Fibroblast of skin of left biceps (primary cell): ENCODE results near the gene REXO1.

ENCODE experiments used
- DNase-seq, 2 experiments: peaks; one replicate each; pipeline ENCODE4 v3.0.0-alpha.2; 2013; ENCODE audit warnings: low read depth in 2 of 2

REXO1 gene

DNA sequence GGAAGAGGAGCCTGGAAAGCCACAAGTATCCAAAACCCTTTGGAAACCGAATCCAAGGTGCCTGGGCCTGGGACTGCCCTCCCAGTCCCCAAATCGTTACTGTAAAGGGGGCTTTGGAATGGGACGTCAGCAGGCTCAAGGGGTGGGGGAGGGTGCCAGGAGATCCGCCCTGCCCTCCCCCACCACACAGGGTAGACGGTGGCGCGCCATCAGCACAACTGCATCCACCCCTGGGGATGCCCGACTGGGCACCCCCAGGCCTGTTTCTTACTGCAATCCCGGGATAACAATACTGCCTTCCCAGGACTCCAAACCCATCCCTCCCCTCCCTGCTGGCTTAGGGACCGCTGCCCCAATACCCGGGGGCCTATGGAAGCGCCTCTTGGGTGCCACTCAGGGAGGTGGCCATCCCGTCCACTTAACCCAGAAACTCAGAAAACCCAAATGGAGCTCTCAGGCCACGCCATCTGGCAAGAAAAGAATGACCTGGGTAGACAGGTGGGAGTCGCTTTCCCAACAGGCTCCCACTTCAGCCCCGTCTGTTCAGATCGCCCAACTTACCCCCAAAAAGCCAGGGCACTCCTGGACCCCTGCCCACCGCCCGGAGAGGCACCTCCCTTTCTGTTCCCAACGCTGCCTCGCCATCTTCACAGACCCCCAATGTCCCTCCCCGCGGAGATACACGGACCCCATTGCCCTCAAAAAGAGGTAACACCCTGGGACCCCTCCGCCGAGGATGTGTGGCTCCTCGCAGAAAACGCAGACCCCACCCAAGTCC is 12.7 kb upstream of the REXO1 start:
- no peak for DNase-seq

DNA sequence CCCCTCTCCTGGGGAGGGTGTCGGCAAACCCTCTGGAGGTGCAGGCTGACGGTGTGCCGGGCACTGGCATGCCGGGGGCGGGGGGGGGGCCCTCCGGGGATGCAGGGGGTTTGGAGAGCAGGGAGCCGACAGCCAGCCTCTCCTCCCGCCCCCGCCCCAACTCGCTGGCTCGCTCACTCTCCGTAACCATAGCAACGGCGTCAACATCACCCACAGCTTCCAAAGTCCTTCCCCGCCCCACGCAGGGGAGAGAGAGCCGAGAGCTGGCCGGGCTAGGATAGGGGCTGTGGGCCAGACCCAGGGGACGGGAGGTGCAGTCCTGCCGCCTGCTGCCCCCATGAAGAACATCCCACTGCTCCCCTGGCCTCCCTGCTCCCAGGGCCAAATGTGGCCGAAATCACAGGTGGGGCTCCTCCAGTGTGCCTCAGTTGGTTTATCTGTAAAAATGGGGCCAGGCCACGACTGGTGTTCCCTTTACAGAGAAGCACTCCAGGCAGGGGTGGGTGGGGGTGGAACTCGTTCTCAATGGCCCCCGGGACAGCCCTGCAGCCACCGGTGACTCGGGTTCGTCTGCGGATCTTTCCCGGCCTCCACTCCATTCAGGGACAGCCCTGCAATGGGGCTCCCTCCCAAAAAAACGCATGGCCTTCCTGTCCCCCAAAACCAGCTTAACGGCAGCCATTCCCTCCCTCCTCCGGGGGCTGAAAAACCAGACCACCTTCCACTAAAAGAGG is 11.9 kb upstream of the REXO1 start:
- peak in 1 of 2 experiments; percentile 31 for DNase-seq

- DNase-seq: no peak
Observed at GRCh38 chr19:1859331-1859781, 11.1 kb upstream of the REXO1 start.

GRCh38 chr19:1858412-1859081 is 10.3 kb upstream of the REXO1 start:
- no peak for DNase-seq

GRCh38 chr19:1857648-1858326 is 9.5 kb upstream of the REXO1 start:
- DNase-seq: no peak

- DNase-seq: no peak
Observed at GRCh38 chr19:1856698-1857603, 8.7 kb upstream of the REXO1 start.

GRCh38 chr19:1856345-1856697 is 8.0 kb upstream of the REXO1 start:
- DNase-seq: no peak

GRCh38 chr19:1855828-1856255 is 7.6 kb upstream of the REXO1 start:
- no peak for DNase-seq

GRCh38 chr19:1855040-1855827 is 7.0 kb upstream of the REXO1 start:
- DNase-seq: peak; percentile 57 to 60

GRCh38 chr19:1854542-1855039 is 6.3 kb upstream of the REXO1 start:
- DNase-seq: no peak

DNA sequence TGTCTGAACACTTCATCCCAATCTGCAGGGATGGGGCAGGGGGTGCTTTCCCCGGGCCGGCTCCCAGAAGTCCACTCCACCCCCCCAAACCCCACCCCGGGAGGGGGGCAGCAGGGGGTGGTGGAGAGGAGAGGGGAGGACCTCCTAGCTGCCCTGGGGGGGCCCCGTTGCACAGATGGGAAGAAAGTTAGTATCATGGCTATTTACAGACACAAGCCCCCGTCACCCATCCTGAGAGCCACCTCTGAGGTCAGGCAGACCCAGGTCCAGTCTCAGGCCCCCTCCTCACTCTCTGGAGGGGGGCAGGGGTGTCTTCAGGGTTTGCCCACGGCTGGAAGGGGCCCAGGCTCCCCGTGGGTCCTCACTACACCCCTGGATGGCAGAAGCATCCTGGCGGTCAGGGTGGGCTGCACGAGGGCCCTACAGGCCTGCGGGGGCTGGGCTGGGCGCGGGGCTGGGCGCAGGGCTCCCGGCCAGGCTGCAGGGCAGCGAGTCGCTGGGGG is 5.8 kb upstream of the REXO1 start:
- no peak for DNase-seq

- DNase-seq: peak in 1 of 2 experiments; percentile 30
Observed at GRCh38 chr19:1853295-1854038, 5.2 kb upstream of the REXO1 start.

DNA sequence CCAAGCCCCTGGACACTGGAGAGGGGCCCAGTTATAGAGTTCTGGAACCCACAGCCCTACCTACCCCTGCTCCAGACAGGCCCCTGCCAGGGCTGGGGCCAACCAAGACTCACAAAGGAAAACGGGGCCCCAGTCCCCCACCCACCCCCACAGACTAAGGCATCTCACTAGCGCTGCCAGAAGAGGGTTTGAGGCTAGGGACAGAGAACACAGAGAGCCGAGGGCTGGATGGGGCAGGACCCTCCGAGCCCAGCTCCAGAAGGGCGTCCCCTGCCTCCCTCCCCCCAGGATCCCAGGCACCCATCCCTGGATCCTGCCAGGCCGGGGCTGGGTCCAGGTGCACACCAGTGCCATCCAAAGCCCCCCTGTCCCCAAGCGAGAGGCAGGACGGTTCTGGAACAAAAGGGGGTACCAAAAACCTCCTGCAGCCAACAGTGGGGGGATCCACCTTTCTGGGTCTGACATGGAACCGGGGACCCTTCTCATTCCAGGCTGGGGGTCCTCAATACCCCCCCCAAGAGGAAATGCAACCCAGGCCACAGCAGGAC is 4.4 kb upstream of the REXO1 start:
- DNase-seq: no peak

DNA sequence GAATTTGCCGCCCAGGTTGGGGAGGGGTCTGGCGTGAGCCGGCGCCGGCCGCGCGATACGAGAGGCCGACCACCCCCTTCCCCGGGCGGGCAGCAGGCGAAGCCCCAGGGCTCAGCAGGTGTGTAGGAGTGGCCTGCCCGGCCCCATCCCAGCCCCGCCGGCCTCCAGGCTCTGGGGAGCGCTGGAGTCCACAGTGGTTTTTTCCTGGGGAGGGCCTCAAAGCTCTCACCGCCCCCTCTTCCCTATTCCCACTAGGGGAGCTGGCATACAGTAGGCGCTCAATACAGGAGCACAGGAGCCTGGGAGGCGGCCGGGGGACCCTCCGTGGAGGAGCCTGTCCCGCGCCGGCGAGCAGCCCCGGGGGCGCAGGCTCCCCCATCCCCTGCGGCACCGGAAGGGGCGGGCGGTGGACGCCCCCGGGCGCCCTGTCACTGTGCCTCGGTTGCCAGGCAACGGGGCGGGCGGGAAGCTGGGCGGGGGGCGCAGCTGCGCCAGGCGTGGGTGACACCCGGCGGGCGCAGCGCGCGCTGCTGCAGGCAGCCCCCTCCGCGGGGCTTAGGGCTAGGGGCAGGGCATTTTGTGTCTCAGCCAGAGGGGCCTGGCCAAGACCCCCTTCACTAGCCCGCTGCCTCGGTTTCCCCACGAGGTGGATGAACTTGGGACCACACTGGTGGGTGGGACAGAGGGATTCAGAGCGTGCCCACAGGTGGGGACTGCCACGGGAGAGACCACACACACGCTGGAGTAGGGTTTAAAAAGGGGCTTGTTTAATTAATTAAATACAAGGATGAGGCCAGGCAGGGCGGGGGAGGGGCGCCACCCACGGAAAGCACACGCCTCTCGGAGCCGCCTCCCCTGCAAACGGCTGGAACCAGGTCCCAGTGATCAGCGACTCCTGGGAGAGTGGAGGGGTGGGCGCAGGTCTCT is 3.6 kb upstream of the REXO1 start:
- no peak for DNase-seq

DNA sequence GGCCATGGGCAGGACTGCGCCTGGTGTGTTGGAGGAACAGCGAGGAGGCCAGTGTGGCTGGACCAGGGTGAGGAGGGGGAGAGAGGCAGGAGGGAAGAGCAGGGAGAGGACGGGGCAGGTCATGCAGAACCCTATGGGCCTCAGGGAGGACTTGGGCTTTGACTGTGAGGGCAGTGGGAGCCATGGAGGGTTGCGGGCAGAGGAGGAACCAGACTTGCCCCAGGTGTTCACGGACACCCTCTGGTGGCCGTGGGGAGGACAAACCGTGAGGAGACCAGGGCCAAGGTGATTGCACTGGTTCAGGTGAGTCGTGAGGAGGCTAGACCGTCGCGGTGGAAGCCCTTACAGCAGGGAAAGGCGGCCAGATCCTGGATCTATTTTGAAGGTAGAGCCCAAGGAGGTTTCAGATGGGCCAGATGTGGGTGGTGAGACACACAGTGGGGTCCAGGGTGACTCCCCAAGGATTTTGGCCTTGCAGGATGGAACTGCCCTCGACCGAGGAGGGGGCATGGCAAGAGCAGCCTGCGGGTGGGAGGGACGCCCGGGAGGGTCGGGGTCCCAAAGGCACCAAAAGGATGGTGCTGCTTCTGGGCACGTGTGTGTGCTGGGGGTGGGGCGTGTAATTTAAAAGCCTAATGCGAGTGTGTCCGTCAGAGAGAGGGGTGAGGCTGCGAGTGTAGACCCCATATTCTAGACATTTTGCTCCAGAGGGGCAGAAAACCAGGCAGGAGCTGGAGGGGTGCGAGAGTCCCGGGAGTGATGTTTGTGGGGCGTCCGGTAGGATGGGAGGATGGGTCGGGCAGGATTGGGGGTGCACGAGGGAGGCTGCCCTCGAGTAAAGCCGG is 2.7 kb upstream of the REXO1 start:
- no peak for DNase-seq

DNA sequence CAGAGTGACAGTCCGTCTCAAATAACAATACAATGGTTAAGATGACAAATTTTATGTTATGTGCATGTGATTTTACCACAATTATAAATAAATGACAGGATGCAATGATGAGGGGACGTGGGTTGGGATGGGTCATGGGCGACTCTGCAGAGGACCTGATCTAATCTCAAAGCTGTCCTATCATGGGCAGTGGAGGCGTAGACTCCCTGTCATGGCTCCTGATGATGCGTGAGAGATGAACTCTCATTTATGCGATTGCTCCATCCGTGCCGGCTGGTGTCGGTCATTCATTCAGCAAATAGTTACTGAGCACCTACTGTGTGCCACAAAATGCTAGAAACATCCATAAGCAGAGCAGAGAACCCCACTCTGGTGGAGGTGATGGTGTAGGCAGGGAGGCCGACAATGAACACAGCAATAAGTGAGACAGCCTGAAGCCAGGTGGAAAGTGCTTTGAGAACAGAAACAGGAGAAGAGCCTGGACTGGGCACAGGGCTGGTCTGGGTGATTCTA is 1.7 kb upstream of the REXO1 start:
- DNase-seq: no peak

DNA sequence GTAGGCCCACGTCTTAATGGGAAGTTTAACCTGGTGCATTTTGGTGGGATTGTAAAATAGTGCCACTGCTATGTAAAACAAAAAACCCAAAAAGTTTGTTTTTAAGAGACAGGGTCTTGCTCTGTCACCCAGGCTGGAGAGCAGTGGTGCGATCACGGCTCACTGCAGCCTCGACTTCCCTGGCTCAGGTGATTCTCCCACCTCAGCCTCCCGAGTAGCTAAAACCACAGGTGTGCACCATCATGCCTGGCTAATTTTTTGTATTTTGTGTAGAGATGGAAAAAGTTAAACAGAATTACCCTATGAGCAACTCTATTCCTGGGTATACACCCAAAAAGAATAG is 820 bp upstream of the REXO1 start:
- no peak for DNase-seq
